ENCODE data around the gene TUBA3D.
"Not testable (repeated sequence)": the region's sequence is repeated elsewhere in the genome, so short reads cannot be mapped to it uniquely, and the experiment has no call there.

- not testable (repeated sequence) for TF ChIP-seq CTCF (IDR thresholded peaks at IDR 0.05); TAF1 (IDR thresholded peaks at IDR 0.05; ENCODE audit: borderline replicate concordance, low read depth, low read length); SIN3A (IDR thresholded peaks at IDR 0.05; ENCODE audit: borderline replicate concordance, low read depth, low read length); POLR2AphosphoS5 (IDR thresholded peaks at IDR 0.05; ENCODE audit: low read depth, low read length); GATA2 (CRISPR knock-in tag; IDR thresholded peaks at IDR 0.05); EZH2phosphoT487 (IDR thresholded peaks at IDR 0.05; ENCODE audit: borderline replicate concordance, low read depth)
- TF ChIP-seq, protein P1, sequence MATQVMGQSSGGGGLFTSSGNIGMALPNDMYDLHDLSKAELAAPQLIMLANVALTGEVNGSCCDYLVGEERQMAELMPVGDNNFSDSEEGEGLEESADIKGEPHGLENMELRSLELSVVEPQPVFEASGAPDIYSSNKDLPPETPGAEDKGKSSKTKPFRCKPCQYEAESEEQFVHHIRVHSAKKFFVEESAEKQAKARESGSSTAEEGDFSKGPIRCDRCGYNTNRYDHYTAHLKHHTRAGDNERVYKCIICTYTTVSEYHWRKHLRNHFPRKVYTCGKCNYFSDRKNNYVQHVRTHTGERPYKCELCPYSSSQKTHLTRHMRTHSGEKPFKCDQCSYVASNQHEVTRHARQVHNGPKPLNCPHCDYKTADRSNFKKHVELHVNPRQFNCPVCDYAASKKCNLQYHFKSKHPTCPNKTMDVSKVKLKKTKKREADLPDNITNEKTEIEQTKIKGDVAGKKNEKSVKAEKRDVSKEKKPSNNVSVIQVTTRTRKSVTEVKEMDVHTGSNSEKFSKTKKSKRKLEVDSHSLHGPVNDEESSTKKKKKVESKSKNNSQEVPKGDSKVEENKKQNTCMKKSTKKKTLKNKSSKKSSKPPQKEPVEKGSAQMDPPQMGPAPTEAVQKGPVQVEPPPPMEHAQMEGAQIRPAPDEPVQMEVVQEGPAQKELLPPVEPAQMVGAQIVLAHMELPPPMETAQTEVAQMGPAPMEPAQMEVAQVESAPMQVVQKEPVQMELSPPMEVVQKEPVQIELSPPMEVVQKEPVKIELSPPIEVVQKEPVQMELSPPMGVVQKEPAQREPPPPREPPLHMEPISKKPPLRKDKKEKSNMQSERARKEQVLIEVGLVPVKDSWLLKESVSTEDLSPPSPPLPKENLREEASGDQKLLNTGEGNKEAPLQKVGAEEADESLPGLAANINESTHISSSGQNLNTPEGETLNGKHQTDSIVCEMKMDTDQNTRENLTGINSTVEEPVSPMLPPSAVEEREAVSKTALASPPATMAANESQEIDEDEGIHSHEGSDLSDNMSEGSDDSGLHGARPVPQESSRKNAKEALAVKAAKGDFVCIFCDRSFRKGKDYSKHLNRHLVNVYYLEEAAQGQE (IDR thresholded peaks at IDR 0.05; ENCODE audit: low read depth, low read length): not testable (repeated sequence)
These were observed 8.3 kb downstream of the TUBA3D start for GRCh38 chr2:131483981-131484820.

All from SK-N-SH (cell line).